ENCODE data around the gene RAB11FIP4.

Gene RAB11FIP4

DNA sequence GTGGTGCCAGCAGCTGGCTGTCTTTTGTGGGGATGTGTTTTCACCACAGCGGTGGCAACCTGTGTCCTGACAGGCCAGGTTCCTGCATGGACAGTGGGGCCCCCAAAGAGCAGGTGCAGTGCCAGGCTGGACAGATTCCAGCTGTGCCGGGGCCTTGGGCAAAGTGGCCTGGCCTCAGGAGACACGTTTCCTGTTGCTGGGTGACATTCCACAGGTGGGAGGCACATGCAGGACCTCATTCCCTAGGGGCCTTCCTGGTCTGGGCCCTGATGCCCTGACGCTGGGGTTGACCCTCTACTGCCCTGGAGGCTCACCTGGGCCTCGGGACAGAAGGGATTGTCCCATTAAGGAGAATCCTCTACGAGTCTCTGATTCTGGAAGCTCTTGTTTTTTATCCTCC, 182.4 kb downstream of the RAB11FIP4 start:
- DNase-seq: no peak

DNA sequence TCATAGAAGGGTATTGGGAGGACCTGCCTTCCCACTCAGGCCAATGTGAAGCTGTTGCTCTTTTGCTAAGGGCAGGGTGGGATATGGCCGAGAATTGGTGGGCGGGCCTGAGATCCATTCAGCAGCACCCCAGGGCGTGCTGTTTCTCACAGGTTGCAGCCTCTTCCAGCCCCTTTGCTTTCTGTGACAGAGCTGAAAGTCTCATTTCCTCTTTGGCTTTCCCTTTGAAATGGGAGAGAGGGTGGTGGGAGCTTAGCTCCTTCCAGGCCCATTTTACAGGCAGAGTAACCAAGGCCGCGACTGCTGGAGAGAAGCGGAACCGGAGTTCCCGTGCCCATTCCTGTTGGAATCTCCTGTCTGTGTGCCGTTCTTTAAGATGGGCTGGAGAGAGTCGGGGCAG, 183.0 kb downstream of the RAB11FIP4 start:
- no peak for DNase-seq

DNA sequence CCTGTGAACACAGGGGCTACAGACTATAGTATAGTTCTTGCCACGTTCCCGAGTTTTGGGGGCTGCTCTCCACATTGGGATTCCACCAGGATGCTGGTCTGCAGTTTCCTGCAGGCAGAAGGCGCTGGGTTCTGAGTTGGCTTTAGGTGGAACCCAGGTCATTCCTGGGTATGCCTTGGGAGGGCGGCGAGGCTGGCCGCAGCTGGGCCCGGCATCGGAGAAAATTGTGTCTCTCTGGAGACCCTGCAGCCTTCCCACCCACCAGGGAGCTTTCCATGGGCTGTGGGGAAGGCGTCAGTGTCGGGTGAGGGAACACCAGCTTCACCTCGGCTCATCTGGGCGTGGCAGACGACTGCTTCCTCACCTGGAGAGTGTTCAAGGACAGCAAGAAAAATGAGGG, 183.6 kb downstream of the RAB11FIP4 start:
- no peak for DNase-seq

DNA sequence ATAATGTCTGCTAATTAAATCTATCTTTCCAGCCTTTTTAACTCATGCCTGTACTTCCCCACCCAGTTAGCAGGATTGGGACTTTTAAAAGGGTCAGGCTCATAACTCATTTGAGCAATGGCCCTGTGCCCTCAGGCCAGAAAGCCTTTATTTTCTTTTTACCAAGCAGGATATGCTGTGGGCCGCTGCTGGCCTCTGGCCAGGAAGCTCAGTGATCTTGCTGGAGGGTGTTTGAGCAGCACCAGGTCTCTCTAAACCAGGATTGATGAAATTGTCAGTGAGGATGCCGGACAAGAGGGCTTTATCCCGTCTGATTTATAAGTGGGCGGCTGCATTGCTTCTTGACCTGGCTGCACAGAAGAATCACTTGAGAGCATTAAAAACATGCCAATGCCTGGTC, 187.8 kb downstream of the RAB11FIP4 start:
- DNase-seq: no peak

DNA sequence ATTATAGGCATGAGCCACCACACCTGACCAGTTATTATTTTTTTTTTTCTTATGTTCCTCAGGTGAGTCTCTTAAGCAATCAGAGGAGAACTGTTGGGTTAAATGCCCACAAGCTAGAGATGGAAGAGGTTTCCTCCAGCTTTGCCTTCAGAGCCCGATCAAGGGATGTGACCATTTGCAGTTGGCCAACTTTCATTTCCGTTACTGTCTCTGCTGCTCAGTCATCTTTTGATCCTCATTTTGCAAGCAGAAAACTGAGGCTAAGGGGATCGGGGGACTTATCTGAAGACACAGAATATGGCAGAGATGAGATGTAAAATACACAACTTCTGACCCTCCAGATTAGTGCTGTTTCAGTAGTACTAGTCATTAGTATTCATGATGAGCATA, 188.8 kb downstream of the RAB11FIP4 start:
- no peak for DNase-seq

DNA sequence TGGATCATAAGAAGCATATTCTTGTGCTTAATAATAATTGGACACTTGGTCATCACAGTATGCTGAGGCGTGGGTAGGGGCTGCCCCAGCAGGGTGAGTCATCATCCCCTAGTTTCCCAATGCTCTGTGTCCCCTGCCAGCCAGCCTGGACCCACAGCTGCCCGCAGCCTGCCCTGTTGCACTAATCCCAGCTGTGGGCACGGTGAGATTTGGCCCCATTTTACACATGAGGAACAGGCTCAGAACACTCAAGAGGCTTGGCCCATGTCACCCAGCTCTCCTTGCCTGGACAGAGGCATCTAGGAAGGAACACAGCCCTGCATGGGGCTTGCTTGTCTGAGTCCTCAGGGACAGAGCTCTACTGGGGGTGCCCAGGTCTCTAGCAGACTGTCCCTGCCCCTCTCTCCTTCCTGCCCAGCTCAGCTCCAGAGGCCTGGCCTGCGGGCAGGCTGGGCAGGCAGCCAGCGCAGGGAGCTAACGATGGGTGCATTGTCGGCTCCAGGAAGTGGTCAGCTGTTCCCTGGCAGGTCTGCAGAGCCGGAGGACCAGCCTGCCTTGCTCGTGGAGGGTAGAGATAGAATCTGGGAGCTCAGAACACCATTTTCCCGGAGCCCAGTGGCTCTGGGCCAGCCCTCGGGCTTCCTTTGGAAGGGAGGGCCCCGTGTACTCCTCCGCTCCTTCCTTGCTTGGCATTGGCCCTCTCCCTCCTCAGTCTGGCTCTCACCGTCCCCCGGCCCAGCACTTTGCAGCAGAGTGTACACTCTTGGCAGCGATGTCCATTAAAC, 189.4 kb downstream of the RAB11FIP4 start:
- DNase-seq: peak; percentile 87

DNA sequence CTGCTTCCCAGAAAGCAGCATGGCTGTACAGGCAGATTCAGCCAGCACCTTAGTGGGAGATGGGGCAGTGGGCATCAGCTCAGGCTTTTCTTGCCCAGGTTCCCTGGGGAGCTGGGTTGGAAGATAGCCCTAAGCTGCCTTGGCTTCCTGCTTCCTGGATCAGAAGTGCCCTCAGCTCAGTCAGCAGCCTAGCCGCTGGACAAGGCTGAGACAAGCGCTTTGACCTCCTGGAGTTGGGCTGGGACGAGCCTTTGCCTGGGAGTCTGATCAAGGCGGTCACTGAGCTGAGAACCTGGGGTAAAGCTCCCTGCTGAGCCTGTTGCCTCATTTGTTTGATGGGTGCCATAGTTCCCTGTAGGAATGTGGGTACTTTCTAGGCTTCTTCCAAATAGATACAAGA, 190.0 kb downstream of the RAB11FIP4 start:
- DNase-seq: no peak

DNA sequence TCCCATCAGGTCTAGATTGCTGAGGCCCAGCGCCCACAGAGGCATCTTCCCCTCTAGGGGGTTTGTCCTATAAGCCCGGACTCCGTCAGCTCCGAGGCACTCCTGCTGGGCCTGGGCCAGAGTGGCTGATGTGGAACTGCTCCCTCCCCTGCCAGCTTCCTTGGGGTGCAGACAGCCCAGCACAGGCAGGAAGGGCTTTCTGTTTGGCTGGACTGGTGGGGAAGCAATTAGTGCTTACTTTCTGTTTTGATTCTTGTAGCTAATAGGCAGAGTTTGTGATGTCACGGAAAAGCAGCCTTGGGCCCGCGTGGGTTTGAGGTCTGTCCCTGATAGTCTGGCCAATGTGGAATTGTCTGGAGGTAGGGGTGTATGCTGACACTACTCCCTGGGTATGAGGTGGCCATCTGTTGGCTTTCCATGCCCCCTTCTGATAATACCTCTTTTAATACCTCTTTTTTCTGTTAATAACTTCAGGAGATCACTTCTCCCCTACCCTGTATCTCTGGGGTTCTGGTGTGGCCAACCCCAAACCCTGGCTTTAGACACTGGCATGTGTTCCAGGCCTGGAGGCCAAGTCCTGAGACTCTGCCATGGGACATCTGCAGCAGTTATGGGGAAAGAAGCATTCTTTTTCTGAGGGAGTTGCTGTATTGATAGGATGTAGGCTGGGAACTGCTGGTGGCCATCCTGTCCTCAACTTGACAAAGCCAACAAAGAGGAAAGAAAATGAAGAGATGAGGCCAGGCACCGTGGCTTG, 190.9 kb downstream of the RAB11FIP4 start:
- DNase-seq: peak; percentile 75

DNA sequence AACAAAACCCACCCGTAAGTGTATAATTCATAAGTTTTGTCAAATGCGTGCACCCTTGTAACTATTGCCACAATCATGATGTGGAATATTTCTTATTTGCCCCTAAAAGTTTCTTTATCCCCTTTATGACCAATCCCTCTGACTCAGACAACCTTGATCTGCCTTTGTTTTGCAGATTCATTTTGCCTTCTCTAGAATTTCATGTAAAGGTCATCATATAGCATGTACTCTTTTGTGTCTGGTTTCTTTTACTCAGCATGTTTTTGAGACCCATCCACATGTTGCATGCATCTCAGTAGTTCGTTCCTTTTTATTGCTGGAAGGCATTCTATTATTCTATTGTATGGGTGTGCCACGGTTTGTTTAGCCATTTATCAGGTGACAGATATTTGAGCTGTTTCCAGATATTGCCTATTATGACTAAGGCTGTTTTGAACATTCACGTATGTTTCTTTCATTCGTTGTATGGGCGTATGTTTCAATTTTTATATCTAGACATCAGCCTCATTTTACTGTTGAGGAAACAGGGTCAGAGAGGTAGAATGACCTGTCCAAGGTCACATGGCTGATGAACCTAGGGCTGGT, 192.4 kb downstream of the RAB11FIP4 start:
- no peak for DNase-seq

DNA sequence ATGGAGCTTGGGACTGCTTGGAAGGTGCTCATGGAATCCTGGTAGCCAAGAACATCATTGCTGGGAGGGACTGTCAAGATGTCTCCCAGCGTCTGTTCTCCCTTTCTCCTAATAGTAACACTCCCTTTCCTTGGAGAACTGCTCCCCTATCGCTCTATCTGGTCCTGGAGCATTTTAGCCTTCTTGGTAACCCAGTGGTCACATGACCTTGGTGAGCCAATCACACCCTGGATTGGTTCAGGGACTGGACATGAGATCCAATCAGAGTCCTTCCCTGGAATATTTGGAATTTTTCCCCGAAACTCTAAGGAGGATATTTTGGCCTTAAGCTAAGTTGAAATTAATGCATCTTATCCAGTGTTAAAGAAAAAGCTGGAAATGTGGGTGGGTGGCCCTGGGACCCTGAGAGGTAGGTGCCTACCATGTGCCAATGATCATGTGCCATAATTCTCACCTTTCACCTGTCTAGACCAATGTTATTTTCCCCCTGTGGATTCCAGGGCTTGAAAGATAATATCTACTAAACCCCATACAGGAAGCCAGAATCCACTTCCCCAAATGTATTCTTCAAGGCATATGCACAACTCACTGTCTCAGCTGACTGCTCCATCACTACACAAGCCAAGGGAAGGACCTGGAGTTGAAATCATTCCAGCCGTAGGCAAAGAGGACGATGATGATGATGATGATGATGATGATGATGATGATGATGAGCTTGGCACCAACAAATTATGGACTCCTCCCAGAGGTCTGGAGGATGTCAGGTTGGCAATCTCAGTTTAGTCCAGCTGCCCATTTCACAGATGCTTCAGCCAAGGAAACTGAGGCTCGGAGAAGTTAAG, 193.2 kb downstream of the RAB11FIP4 start:
- no peak for DNase-seq

DNA sequence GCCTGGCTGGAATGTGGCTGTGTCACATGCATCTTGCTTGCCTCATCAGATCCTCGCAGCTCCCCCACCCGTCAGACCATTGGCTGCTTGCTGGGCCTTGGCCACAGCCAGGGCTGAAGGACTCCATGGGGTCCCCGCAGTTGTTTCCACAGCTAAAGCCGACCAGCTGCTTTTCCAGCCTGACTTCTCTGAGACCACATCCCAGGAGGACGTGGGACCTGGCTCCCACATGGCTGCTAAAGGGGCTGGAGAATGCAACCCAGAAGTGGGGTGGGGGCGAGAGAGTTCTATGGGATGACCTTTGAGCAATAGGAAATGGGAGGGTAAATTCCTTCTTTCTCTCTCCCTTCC, 193.8 kb downstream of the RAB11FIP4 start:
- DNase-seq: no peak

DNA sequence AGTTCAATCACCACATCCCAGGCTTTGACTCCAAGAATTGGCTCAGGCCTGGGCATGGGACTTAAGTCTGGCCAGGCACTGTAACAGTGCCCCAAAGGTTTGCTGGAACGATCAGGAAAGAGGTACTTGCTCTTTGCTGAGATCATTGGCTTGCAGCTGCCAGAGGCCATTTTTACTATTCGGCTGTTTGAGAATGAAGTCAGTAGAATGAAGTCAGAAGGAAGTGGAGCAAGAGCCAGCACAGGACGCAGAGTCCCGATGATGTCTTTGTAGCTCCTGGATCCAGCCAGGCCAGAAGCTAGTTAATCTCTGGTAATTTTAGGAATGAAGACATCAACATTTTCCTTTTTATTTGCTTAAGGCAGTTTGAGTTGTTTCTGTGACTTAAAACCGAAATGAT, 195.5 kb downstream of the RAB11FIP4 start:
- DNase-seq: peak; percentile 48

DNA sequence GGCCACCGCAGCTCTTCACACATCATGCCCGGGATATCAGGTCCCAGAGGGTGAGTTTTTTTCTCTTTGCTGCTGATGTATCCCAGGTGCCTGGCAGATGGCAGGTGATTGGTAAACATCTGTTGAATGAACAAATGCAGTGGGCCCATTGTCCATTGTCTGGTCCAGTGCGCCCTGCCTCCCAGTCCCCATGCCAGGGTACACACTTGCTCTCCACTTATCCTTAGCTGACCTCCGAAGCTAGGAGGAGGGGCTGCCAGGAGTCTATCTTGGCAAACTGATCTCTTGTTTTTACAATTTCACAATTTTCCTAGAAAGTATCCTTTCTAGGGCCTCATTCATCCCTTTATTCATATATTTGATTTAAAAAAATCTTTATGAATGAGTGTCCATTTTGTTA, 196.0 kb downstream of the RAB11FIP4 start:
- no peak for DNase-seq

Data from femur (tissue), 1 donor.